Karpas-422 (cell line): ENCODE results near the gene FNBP1. TPM values are rescaled to one million over a fixed set of nuclear protein-coding genes. Genes with fewer than 3 reads are reported as not detected.

Experiments
- DNase-seq: peaks from one replicate; pipeline ENCODE4 v3.0.0-alpha.2; 2015
- H2AFZ ChIP-seq: fragments of 200-600 bp; sonication (generic); 2 replicates; pipeline ENCODE4 v1.6.1; 2014; ENCODE audit warnings: antibody characterized with exemption, low read length, mixed read lengths
- H3K27ac ChIP-seq: fragments of 200-600 bp; sonication (generic); 2 replicates; pipeline ENCODE4 v1.5.1; 2014; ENCODE audit warnings: mild to moderate bottlenecking, low read length, moderate library complexity
- H3K27me3 ChIP-seq: fragments of 200-600 bp; sonication (generic); 2 replicates; pipeline ENCODE4 v1.6.1; 2014; ENCODE audit warnings: low read length, mixed read lengths
- H3K36me3 ChIP-seq: fragments of 200-600 bp; sonication (generic); 2 replicates; pipeline ENCODE4 v1.6.1; 2014; ENCODE audit warnings: low read length, mixed read lengths; ENCODE audit not compliant: insufficient read depth
- H3K4me1 ChIP-seq: fragments of 200-600 bp; sonication (generic); 2 replicates; pipeline ENCODE4 v1.6.1; 2014; ENCODE audit warnings: mild to moderate bottlenecking, low read length, mixed read lengths
- H3K4me2 ChIP-seq: fragments of 200-600 bp; sonication (generic); 2 replicates; pipeline ENCODE4 v1.6.1; 2014; ENCODE audit warnings: low read length, low read depth, mild to moderate bottlenecking; ENCODE audit not compliant: poor library complexity, severe bottlenecking
- H3K4me3 ChIP-seq: fragments of 200-600 bp; sonication (generic); 2 replicates; pipeline ENCODE4 v1.5.1; 2014; ENCODE audit warnings: mild to moderate bottlenecking, antibody characterized with exemption, low read length, mixed read lengths
- H3K79me2 ChIP-seq: fragments of 200-600 bp; sonication (generic); 2 replicates; pipeline ENCODE4 v1.6.1; 2014; ENCODE audit warnings: mild to moderate bottlenecking, low read length, mixed read lengths
- H3K9ac ChIP-seq: fragments of 200-600 bp; sonication (generic); 2 replicates; pipeline ENCODE4 v1.6.0; 2014; ENCODE audit warnings: low read length
- H3K9me2 ChIP-seq: fragments of 200-600 bp; sonication (generic), shearing (Covaris generic); replicated peaks from 2 replicates; pipeline ENCODE4 v1.6.0; 2014; ENCODE audit warnings: mild to moderate bottlenecking, low read length, moderate library complexity; ENCODE audit not compliant: insufficient read depth
- H3K9me3 ChIP-seq: fragments of 300-700, 200-600 bp; sonication (generic); 2 replicates; pipeline ENCODE4 v1.6.1; 2014; ENCODE audit warnings: low read length, mixed read lengths
- H4K20me1 ChIP-seq: fragments of 200-600 bp; sonication (generic); 2 replicates; pipeline ENCODE4 v1.6.1; 2014; ENCODE audit warnings: mild to moderate bottlenecking, antibody characterized with exemption, low read length, low read depth; ENCODE audit not compliant: insufficient read depth
- total RNA-seq: library from RNA; depleted of rRNA; stranded (reverse); fragments of >200 nt; shearing (Covaris generic); gene quantifications from 2 replicates; pipeline ENCODE4 v1.2.3, GENCODE V29; 2014; ENCODE audit warnings: low replicate concordance

Gene FNBP1
- total RNA-seq, 1 experiment from 2014 or later, result 205 TPM

- H2AFZ ChIP-seq, result no peak overlapping the region
- no peaks in the 10 kb centered on the region for H3K9me2 ChIP-seq
- peaks cover 40% of the 10 kb centered on the region for H3K79me2 ChIP-seq
- H3K9ac ChIP-seq, result no peak overlapping the region
- H3K9me3 ChIP-seq, result no peaks in the 10 kb centered on the region
- peaks cover 35% of the 10 kb centered on the region; the same call in 1 of the 2 replicates for H3K36me3 ChIP-seq
- H3K4me2 ChIP-seq, result no peak overlapping the region
- no peak overlapping the region for H3K4me3 ChIP-seq
- no peaks in the 10 kb centered on the region for H4K20me1 ChIP-seq
- no peaks in the 10 kb centered on the region for H3K27me3 ChIP-seq
- no peaks in the 10 kb centered on the region for H3K4me1 ChIP-seq
- DNase-seq, result no peak
- H3K27ac ChIP-seq, result no peak overlapping the region
Measured at GRCh38 chr9:129918296-129918950, 124.6 kb downstream of the FNBP1 start.

GRCh38 chr9:129916707-129917106 lies 126.3 kb downstream of the FNBP1 start:
- Histone ChIP-seq H4K20me1 (no peaks in the 10 kb centered on the region), H3K9me2 (no peaks in the 10 kb centered on the region), H3K4me1 (no peaks in the 10 kb centered on the region), H3K27me3 (no peaks in the 10 kb centered on the region), H3K9ac (no peak overlapping the region), H3K4me3 (no peak overlapping the region), H3K27ac (no peak overlapping the region), H3K36me3 (peaks cover 25% of the 10 kb centered on the region; the same call in 1 of the 2 replicates), H3K4me2 (no peak overlapping the region), H2AFZ (no peak overlapping the region), H3K9me3 (no peaks in the 10 kb centered on the region), H3K79me2 (peaks cover 37% of the 10 kb centered on the region)
- no peak for DNase-seq

- Histone ChIP-seq H3K79me2 (peaks cover 28% of the 10 kb centered on the region), H3K27ac (no peak overlapping the region), H3K9me3 (no peaks in the 10 kb centered on the region), H3K27me3 (no peaks in the 10 kb centered on the region), H3K36me3 (peaks cover 15% of the 10 kb centered on the region; the same call in 1 of the 2 replicates), H3K4me2 (no peak overlapping the region), H3K4me3 (no peak overlapping the region), H3K9me2 (no peaks in the 10 kb centered on the region), H4K20me1 (no peaks in the 10 kb centered on the region), H3K9ac (no peak overlapping the region), H3K4me1 (no peaks in the 10 kb centered on the region), H2AFZ (no peak overlapping the region)
- DNase-seq, result no peak
Measured at GRCh38 chr9:129914051-129914450, 128.9 kb downstream of the FNBP1 start.

GRCh38 chr9:129910628-129911567 lies 132.1 kb downstream of the FNBP1 start:
- no peak overlapping the region for H3K4me3 ChIP-seq
- no peak overlapping the region for H3K4me2 ChIP-seq
- H2AFZ ChIP-seq, result no peak overlapping the region
- H3K4me1 ChIP-seq, result no peaks in the 10 kb centered on the region
- no peaks in the 10 kb centered on the region for H4K20me1 ChIP-seq
- H3K36me3 ChIP-seq, result peaks cover 22% of the 10 kb centered on the region
- no peaks in the 10 kb centered on the region for H3K9me2 ChIP-seq
- H3K9ac ChIP-seq, result no peak overlapping the region
- H3K27ac ChIP-seq, result no peak overlapping the region
- H3K9me3 ChIP-seq, result no peaks in the 10 kb centered on the region
- no peaks in the 10 kb centered on the region for H3K27me3 ChIP-seq
- H3K79me2 ChIP-seq, result peaks cover 10% of the 10 kb centered on the region
- DNase-seq, result no peak

GRCh38 chr9:129909851-129910250 lies 133.1 kb downstream of the FNBP1 start:
- H3K9me2 ChIP-seq, result no peaks in the 10 kb centered on the region
- DNase-seq, result no peak
- H3K4me2 ChIP-seq, result no peak overlapping the region
- H3K36me3 ChIP-seq, result peaks cover 17% of the 10 kb centered on the region
- no peak overlapping the region for H2AFZ ChIP-seq
- no peaks in the 10 kb centered on the region for H3K4me1 ChIP-seq
- H3K4me3 ChIP-seq, result no peak overlapping the region
- H4K20me1 ChIP-seq, result no peaks in the 10 kb centered on the region
- H3K27me3 ChIP-seq, result no peaks in the 10 kb centered on the region
- no peaks in the 10 kb centered on the region for H3K9me3 ChIP-seq
- H3K79me2 ChIP-seq, result peaks cover 4% of the 10 kb centered on the region; the same call in 1 of the 2 replicates
- no peak overlapping the region for H3K27ac ChIP-seq
- no peak overlapping the region for H3K9ac ChIP-seq

- peaks cover 4% of the 10 kb centered on the region; the same call in 1 of the 2 replicates for H3K79me2 ChIP-seq
- H3K4me3 ChIP-seq, result no peak overlapping the region
- H3K27ac ChIP-seq, result no peak overlapping the region
- H2AFZ ChIP-seq, result no peak overlapping the region
- H3K4me2 ChIP-seq, result no peak overlapping the region
- no peaks in the 10 kb centered on the region for H3K9me2 ChIP-seq
- DNase-seq, result no peak
- H4K20me1 ChIP-seq, result no peaks in the 10 kb centered on the region
- H3K9ac ChIP-seq, result no peak overlapping the region
- H3K9me3 ChIP-seq, result no peaks in the 10 kb centered on the region
- H3K36me3 ChIP-seq, result peaks cover 17% of the 10 kb centered on the region
- H3K27me3 ChIP-seq, result no peaks in the 10 kb centered on the region
- no peaks in the 10 kb centered on the region for H3K4me1 ChIP-seq
Measured at GRCh38 chr9:129908906-129909305, 134.1 kb downstream of the FNBP1 start.

GRCh38 chr9:129907201-129907600 lies 135.8 kb downstream of the FNBP1 start:
- H3K4me1 ChIP-seq, result no peaks in the 10 kb centered on the region
- no peaks in the 10 kb centered on the region for H3K9me2 ChIP-seq
- no peaks in the 10 kb centered on the region for H3K9me3 ChIP-seq
- H3K27me3 ChIP-seq, result no peaks in the 10 kb centered on the region
- H3K9ac ChIP-seq, result no peak overlapping the region
- H4K20me1 ChIP-seq, result no peaks in the 10 kb centered on the region
- H3K36me3 ChIP-seq, result peaks cover 25% of the 10 kb centered on the region
- no peak overlapping the region for H3K4me2 ChIP-seq
- peaks cover 3% of the 10 kb centered on the region; the same call in 1 of the 2 replicates for H3K79me2 ChIP-seq
- H3K27ac ChIP-seq, result no peak overlapping the region
- H2AFZ ChIP-seq, result no peak overlapping the region
- DNase-seq, result no peak
- no peak overlapping the region for H3K4me3 ChIP-seq

GRCh38 chr9:129906298-129906697 lies 136.7 kb downstream of the FNBP1 start:
- no peaks in the 10 kb centered on the region for H4K20me1 ChIP-seq
- H2AFZ ChIP-seq, result no peak overlapping the region
- H3K4me1 ChIP-seq, result no peaks in the 10 kb centered on the region
- H3K4me2 ChIP-seq, result no peak overlapping the region
- H3K4me3 ChIP-seq, result no peak overlapping the region
- no peaks in the 10 kb centered on the region for H3K9me3 ChIP-seq
- no peaks in the 10 kb centered on the region for H3K9me2 ChIP-seq
- no peaks in the 10 kb centered on the region for H3K79me2 ChIP-seq
- no peaks in the 10 kb centered on the region for H3K27me3 ChIP-seq
- no peak overlapping the region for H3K9ac ChIP-seq
- DNase-seq, result no peak
- H3K27ac ChIP-seq, result no peak overlapping the region
- peaks cover 28% of the 10 kb centered on the region for H3K36me3 ChIP-seq
